HepG2 (cell line): ENCODE measurements around the gene KARS1. TPM values are rescaled to one million over a fixed set of nuclear protein-coding genes. Genes with fewer than 3 reads are reported as not detected.

Experiments
- ARID2 ChIP-seq: sonication (generic); formaldehyde crosslinking; IDR thresholded peaks from 2 replicates; pipeline ENCODE4 v1.8.1; 2022; ENCODE audit warnings: mild to moderate bottlenecking, missing genetic modification reagents, borderline replicate concordance
- ATF7-NPFF ChIP-seq: sonication (generic); formaldehyde crosslinking; IDR thresholded peaks from 2 replicates; pipeline ENCODE4 v1.8.1; 2023; ENCODE audit warnings: mild to moderate bottlenecking, low read depth, missing genetic modification reagents, moderate library complexity
- ETV6 ChIP-seq: sonication (generic); formaldehyde crosslinking; conservative IDR thresholded peaks from 2 replicates; pipeline ENCODE4 v1.4.0; 2020; ENCODE audit warnings: missing genetic modification reagents
- FOXA3 ChIP-seq: IDR thresholded peaks from 2 replicates; pipeline ENCODE4 v1.6.1; 2016; ENCODE audit warnings: missing genetic modification reagents, missing compliant biosample characterization
- FOXJ3 ChIP-seq: sonication (generic); formaldehyde crosslinking; IDR thresholded peaks from 2 replicates; pipeline ENCODE4 v1.4.0; 2020; ENCODE audit warnings: missing genetic modification reagents, mild to moderate bottlenecking, borderline replicate concordance
- HBP1 ChIP-seq: IDR thresholded peaks from 2 replicates; pipeline ENCODE4 v1.6.1; 2016; ENCODE audit warnings: low read depth, control low read depth
- KAT8 ChIP-seq: IDR thresholded peaks from 2 replicates; pipeline ENCODE4 v1.6.1; 2016; ENCODE audit warnings: missing genetic modification reagents, missing compliant biosample characterization
- KLF11 ChIP-seq: IDR thresholded peaks from 2 replicates; pipeline ENCODE4 v1.6.1; 2016; ENCODE audit warnings: missing compliant biosample characterization
- KMT2B ChIP-seq: IDR thresholded peaks from 2 replicates; pipeline ENCODE4 v1.6.1; 2016; ENCODE audit warnings: missing genetic modification reagents, missing compliant biosample characterization
- NCOR1 ChIP-seq: fragments of 200-600 bp; sonication (generic); IDR thresholded peaks from 2 replicates; pipeline ENCODE4 v1.7.0; 2017; ENCODE audit warnings: antibody characterized with exemption, low read length, borderline replicate concordance
- NFRKB ChIP-seq: fragments of 450-650 bp; IDR thresholded peaks from 2 replicates; pipeline ENCODE4 v1.6.1; 2017
- PITX1 ChIP-seq: sonication (generic); formaldehyde crosslinking; IDR thresholded peaks from 2 replicates; pipeline ENCODE4 v1.5.1; 2020; ENCODE audit warnings: mild to moderate bottlenecking, missing genetic modification reagents
- POLR2AphosphoS5 ChIP-seq: IDR thresholded peaks from 2 replicates; pipeline ENCODE4 v1.6.1; 2012; ENCODE audit warnings: low read depth, low read length
- SIN3A ChIP-seq: IDR thresholded peaks from 2 replicates; pipeline ENCODE4 v1.6.1; 2011; ENCODE audit warnings: low read depth, mild to moderate bottlenecking, control low read depth, low read length, borderline replicate concordance
- SMAD1 ChIP-seq: sonication (generic); formaldehyde crosslinking; IDR thresholded peaks from 2 replicates; pipeline ENCODE4 v1.4.0; 2020; ENCODE audit warnings: missing genetic modification reagents, low read depth, mild to moderate bottlenecking, borderline replicate concordance
- SP4 ChIP-seq: sonication (generic); formaldehyde crosslinking; IDR thresholded peaks from 2 replicates; pipeline ENCODE4 v1.8.1; 2023; ENCODE audit warnings: mild to moderate bottlenecking, missing genetic modification reagents
- SSRP1 ChIP-seq: IDR thresholded peaks from 2 replicates; pipeline ENCODE4 v1.6.1; 2016; ENCODE audit warnings: control low read depth
- TMF1 ChIP-seq: sonication (generic); formaldehyde crosslinking; IDR thresholded peaks from 2 replicates; pipeline ENCODE4 v1.8.1; 2022; ENCODE audit warnings: low read depth, missing genetic modification reagents
- ZC3H4 ChIP-seq: sonication (generic); formaldehyde crosslinking; IDR thresholded peaks from 2 replicates; pipeline ENCODE4 v1.4.0; 2020; ENCODE audit warnings: missing genetic modification reagents, borderline replicate concordance
- ZFP36L1 ChIP-seq: sonication (generic); formaldehyde crosslinking; IDR thresholded peaks from 2 replicates; pipeline ENCODE4 v1.8.0; 2022; ENCODE audit warnings: mild to moderate bottlenecking, missing genetic modification reagents, moderate library complexity
- ZFP82 ChIP-seq: sonication (generic); formaldehyde crosslinking; IDR thresholded peaks from 2 replicates; pipeline ENCODE4 v1.5.1; 2020; ENCODE audit warnings: mild to moderate bottlenecking, missing genetic modification reagents, borderline replicate concordance
- ZFX ChIP-seq: sonication (generic); formaldehyde crosslinking; IDR thresholded peaks from 2 replicates; pipeline ENCODE4 v1.4.0; 2020; ENCODE audit warnings: mild to moderate bottlenecking, low read depth, missing genetic modification reagents, moderate library complexity
- ZMYM2 ChIP-seq: sonication (generic); formaldehyde crosslinking; IDR thresholded peaks from 2 replicates; pipeline ENCODE4 v1.8.0; 2022; ENCODE audit warnings: mild to moderate bottlenecking, missing genetic modification reagents
- ZNF709 ChIP-seq: sonication (generic); formaldehyde crosslinking; IDR thresholded peaks from 2 replicates; pipeline ENCODE4 v1.5.0; 2020; ENCODE audit warnings: mild to moderate bottlenecking, missing genetic modification reagents
- ZNF724P ChIP-seq: sonication (generic); formaldehyde crosslinking; IDR thresholded peaks from 2 replicates; pipeline ENCODE4 v1.8.0; 2022; ENCODE audit warnings: missing genetic modification reagents, borderline replicate concordance
- ZNF770 ChIP-seq: sonication (generic); formaldehyde crosslinking; IDR thresholded peaks from 2 replicates; pipeline ENCODE4 v1.5.0; 2020; ENCODE audit warnings: mild to moderate bottlenecking, missing genetic modification reagents
- polyA plus RNA-seq, 8 experiments: library from polyadenylated mRNA; depleted of rRNA in 3 of 8; stranded (reverse) in 7 of 8; unstranded in 1 of 8; fragments of >200 nt; fragmentation: Illumina TruSeq in 4 of 8; extraction: Trizol in 4 of 8; gene quantifications; 2 replicates each; pipeline versions ENCODE4 v1.2.1 to v1.2.3, GENCODE V29; 2011 to 2016; ENCODE audit warnings: low read depth in 4 of 8, missing spikeins in 1 of 8, mixed read lengths in 1 of 8; ENCODE audit not compliant: insufficient read depth in 1 of 8
- total RNA-seq, 5 experiments: library from RNA; depleted of rRNA; stranded (reverse); fragments of >200 nt; fragmentation: Illumina TruSeq; extraction: Trizol; gene quantifications; 2 replicates each; pipeline ENCODE4 v1.2.3, GENCODE V29; 2016; ENCODE audit warnings: low read depth in 1 of 5

The KARS1 gene
- total and polyA plus RNA-seq, 2 of the 13 experiments (the other 11 are each of a cell fraction or from before 2014, with no cell fraction given) = 141 to 276 TPM

- TF ChIP-seq HBP1 (CRISPR knock-in tag) = 0 out of 2 replicates have a peak, but pooled peaks have one; percentile 58
- no peak; the same call in 1 of the 2 replicates for TF ChIP-seq TMF1
- peak; percentile 66; the same call in 1 of the 2 replicates for TF ChIP-seq SSRP1 (CRISPR knock-in tag)
- TF ChIP-seq NFRKB = peak; percentile 67; the same call in 1 of the 2 replicates
- no peak for TF ChIP-seq ZMYM2 (CRISPR knock-in tag)
- peak; percentile 75; the same call in 1 of the 2 replicates for TF ChIP-seq SMAD1
- peak; percentile 52 for TF ChIP-seq POLR2AphosphoS5
- TF ChIP-seq FOXA3 (CRISPR knock-in tag) = peak; percentile 82
- 0 out of 2 replicates have a peak, but pooled peaks have one; percentile 41 for TF ChIP-seq KLF11 (CRISPR knock-in tag)
- 0 out of 2 replicates have a peak, but pooled peaks have one; percentile 55 for TF ChIP-seq SIN3A
- peak; percentile 78; the same call in 1 of the 2 replicates for TF ChIP-seq ZFP82
- TF ChIP-seq FOXJ3 (CRISPR knock-in tag) = peak; percentile 56; the same call in 1 of the 2 replicates
- peak; percentile 43; the same call in 1 of the 2 replicates for TF ChIP-seq KAT8
- TF ChIP-seq ZNF709 (CRISPR knock-in tag) = 0 out of 2 replicates have a peak, but pooled peaks have one; percentile 33
- peak; percentile 6; the same call in 1 of the 2 replicates for TF ChIP-seq ZFX (CRISPR knock-in tag)
- TF ChIP-seq ETV6 = peak; percentile 51; the same call in 1 of the 2 replicates
- no peak; the same call in 1 of the 2 replicates for TF ChIP-seq ZC3H4 (CRISPR knock-in tag)
- peak; percentile 35 for TF ChIP-seq ZNF770 (CRISPR knock-in tag)
- TF ChIP-seq NCOR1 = no peak
- TF ChIP-seq ZNF724P (CRISPR knock-in tag) = no peak; the same call in 1 of the 2 replicates
- peak; percentile 79 for TF ChIP-seq KMT2B (CRISPR knock-in tag)
- no peak for TF ChIP-seq PITX1
- peak; percentile 62; the same call in 1 of the 2 replicates for TF ChIP-seq ZFP36L1 (CRISPR knock-in tag)
- TF ChIP-seq ATF7-NPFF (CRISPR knock-in tag) = peak; percentile 39
- 0 out of 2 replicates have a peak, but pooled peaks have one; percentile 36 for TF ChIP-seq ARID2 (CRISPR knock-in tag)
- TF ChIP-seq SP4 (CRISPR knock-in tag) = no peak
Measured at GRCh38 chr16:75648265-75649076, 1.0 kb upstream of the KARS1 start (continued).
